Activated T-cell treated with anti-CD3 and anti-CD28 coated beads for 24 hours (primary cell): ENCODE measurements around the gene OTOA.
"Not testable (repeated sequence)": the region's sequence is repeated elsewhere in the genome, so short reads cannot be mapped to it uniquely, and the experiment has no call there.

ENCODE experiments used
- DNase-seq: peaks from one replicate; pipeline ENCODE4 v3.0.0-alpha.2; 2020; ENCODE audit warnings: low read depth

The OTOA gene

DNA sequence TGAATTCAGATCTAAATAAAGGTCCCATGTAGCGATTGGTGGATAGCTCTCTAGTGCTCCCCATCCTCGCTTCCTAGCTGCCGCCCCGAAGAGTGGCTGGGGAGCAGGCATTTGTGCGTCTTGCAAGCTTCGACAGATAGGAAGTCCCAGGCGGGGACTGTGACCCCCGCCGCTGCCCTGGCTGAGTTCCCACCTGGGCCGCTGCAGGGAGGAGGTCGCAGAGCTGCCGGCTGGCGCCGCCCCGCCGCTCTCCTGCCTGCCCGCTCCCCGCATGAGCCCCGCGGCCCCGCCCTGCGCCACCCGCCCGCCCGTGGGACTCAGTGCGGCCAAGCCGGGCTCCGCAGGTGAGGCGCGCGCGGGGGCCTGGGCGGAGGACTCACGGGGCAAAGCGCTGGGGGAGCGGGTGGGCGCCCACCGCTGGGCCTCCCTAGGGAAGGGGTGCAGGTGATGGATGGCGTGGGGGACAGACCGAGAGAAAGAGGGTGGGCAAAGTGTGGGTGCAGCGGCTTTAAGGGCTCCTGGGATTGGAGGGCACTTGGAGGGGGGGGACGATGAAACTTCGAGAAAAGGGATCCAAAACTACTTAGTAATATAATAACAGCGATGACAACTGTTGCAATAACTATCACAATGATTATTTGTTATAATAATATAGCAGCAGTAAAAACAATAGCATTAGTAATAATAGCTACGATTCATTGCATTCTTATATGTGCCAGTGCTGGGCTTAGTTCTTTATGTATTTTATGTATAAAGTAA, at the start of gene OTOA:
Gene OTOA, plus strand, starts transcription at position 80 of the 759 bp plus-strand sequence. CDS start 14,547 bp downstream, outside the sequence.
- DNase-seq, result no peak

DNA sequence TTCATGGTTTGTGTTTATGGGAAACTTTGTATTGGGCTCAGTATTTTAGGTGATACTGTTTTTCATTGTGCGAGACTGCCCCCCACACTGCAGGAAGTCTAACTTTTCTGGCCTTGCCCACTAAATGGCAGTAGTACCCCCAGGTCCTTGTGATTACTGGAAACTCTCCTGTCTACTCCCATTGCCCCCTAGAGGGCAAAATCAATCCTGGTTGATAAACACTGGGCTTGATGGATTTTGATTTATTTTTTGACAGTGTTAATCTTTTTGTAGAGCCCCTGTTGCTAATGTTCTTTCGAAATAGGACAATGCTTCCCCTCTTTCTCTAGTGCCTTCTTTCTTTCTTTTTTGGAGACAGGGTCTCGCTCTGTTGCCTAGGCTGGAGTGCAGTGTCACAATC, 48.9 kb upstream of the OTOA start:
- no peak for DNase-seq

DNA sequence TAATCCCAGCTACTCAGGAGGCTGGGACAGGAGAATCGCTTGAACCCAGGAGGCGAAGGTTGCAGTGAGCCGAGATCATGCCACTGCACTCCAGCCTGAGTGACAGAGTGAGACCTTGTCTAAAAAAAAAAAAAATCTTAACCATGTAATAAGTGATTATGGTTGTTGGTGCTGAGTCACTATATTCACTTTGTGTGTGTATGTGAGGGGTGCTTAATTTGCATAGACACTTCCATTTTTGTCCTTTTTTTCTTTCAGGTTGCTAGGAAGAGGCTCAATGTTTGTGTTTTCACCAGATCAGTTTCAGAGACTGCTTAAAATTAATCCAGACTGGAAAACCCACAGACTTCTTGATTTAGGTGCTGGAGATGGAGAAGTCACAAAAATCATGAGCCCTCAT, 46.2 kb upstream of the OTOA start:
- no peak for DNase-seq

DNA sequence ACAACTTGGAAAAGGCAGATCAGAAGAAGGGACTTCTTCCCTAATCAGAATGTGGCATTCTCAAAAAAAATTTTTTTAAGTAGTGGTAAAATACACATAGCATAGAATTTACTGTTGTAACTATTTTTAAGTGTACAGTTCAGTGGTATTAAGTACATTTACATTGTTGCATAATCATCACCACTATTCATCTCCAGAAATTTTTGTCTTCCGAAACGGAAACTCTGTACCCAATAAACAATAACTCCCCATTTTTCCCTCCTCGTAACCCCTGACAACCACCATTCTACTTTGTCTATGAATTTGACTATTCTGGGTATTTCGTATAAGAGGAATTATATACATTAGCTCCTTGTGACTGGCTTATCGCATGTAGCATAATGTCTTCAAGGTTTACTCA, 45.5 kb upstream of the OTOA start:
- no peak for DNase-seq

DNA sequence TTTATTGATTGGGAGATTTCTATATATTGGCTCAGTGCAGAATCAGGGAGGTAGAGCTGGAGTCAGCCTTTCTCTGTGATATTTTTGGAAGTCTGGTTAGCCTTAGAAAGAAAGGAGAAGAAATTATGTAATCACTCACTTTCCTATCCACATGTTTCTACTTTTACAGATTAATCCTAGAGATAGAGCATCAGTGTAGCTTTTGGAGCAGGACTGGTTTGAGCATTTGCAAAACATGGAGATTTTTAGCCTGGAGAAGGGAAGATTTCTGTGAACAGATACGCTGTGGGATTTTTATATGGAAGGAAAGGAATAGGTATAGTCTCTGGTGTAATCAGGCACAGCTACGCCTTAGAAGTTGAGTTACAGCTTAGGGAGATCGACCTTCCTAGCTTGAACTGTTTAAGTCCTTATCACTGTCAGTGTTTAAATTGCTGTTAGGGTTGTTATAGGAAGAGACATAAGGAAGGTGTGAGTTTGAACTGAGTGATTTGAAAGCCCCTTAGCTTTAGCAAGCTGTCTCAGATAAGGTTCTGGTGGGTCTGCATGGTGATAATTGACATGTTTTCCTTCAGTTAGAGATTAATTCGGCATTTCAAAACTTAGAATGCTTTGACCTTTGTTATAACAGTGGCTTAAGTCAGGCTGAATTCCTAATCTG, 43.9 kb upstream of the OTOA start:
- no peak for DNase-seq

DNA sequence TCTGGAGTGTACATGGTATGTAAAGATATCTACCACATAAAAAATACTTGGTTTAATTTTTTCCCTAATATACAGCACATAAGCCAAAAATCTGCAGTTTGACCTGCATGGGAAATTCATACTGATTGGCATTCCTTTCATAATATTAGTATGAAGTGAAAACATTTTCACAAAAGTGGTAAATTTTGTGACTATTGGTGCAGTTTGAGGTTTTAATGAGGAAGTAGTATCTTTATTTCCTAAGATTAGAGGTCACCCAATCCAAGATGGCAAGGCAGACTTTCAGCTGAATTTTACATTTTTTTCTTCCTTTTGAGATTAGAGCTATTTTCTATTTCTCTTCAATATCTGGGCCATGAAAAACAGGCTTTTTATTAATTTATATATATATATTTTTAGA, 43.2 kb upstream of the OTOA start:
- no peak for DNase-seq

DNA sequence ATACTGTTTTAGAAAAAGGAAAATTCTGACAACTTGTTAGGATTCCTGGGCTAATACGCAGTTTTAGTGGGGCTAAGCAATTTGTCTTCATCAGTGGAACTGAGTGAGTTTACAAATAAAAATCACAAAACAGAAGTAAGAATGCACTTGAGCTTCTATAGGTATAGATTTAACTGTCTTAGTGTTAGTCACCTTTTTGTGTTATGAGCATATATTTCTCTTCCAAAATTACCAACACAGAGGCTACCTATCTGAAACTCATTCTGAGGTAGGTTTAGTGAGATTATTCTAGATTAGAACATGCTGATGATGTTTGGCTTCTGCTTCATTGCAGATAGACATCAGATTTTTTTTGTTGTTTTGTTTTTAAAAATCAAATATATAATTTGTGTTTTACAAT, 41.2 kb upstream of the OTOA start:
- no peak for DNase-seq

DNA sequence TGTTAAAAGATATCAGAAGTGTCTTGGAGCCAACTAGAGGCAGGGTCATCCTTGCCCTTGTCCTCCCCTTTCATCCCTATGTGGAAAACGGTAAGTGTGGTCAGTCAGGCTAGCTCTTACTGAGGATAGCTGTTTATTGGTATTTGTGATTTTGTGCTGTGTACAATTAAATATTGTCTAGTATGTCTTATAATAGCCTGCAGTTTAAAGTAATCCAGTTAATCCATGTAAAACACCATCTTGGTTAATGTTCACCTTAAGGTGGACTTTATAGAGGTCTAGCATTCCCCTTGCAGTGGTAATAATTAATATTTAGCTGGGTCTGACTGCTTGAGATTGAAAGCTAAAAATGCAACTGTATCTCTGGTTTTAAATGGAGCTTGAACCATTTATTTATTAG, 38.7 kb upstream of the OTOA start:
- no peak for DNase-seq

DNA sequence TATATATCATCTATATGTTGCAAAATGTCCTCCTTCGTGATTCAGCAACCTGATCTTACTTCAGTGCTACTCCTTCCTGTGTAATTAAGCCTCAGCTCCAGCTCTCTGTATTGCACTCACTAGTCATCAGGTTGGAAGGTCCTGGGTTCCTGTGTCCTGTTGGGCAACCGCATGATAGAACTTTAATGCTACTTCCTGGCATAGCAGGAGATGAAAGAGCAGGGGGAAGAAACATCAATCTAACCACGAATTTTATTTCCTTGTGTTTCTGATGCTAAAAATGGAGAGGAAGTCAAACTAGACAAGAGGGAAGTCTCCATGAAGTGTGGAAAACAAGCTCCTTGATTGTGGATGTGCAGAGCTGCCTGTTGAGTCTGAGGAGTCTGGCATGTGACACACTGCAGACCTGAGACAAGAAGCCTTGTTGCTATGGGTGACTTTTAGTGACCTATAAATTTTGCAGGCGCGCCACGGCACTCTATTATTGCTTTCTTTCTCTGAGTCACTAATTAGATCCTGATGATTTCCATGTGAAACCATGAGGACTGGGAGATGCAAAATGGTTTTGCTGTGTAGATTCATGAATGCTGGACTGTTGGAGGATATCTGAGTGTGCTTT, 37.0 kb upstream of the OTOA start:
- DNase-seq, result no peak

DNA sequence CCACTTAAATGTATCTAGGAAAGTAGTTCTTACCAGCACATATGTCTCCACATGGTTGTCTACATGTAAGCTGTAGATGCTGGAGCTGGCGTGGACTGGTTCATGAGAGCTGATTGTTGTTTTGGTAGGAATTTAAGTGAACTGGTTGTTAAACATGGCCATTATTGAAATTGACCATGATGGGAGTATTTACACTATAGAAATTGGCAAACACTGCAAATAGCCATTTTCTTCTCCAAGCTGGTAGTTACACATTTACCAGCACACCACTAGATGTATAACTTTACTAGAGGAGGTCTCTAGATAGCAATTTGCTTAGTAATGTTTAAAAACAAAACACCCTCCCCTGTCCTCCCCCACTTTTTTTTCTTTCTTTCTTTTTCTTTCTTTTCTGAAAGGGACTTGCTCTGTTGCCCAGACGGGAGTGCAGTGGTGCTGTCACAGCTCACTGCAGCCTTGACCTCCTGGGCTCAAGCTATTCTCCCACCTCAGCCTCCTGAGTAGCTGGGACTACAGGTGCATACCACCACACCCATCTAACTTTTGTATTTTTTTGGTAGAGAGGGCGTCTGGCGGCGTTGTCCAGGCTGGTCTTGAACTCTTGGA, 35.5 kb upstream of the OTOA start:
- DNase-seq, result no peak

DNA sequence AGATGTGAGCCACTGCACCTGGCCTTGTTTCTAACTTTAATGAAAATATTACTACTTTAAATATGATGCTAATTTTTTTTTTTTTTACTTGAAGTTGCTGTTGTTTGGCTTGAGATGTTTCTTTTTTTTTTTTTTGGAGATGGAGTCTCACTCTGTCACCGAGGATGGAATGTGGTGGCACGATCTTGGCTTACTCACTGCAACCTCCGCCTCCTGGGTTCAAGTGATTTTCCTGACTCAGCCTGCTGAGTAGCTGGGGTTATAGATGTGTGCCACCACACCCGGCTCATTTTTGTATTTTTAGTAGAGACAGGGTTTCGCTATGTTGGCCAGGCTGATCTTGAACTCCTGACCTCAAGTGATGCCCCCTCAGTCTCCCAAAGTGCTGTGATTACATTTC, 35.0 kb upstream of the OTOA start:
- DNase-seq, result no peak

DNA sequence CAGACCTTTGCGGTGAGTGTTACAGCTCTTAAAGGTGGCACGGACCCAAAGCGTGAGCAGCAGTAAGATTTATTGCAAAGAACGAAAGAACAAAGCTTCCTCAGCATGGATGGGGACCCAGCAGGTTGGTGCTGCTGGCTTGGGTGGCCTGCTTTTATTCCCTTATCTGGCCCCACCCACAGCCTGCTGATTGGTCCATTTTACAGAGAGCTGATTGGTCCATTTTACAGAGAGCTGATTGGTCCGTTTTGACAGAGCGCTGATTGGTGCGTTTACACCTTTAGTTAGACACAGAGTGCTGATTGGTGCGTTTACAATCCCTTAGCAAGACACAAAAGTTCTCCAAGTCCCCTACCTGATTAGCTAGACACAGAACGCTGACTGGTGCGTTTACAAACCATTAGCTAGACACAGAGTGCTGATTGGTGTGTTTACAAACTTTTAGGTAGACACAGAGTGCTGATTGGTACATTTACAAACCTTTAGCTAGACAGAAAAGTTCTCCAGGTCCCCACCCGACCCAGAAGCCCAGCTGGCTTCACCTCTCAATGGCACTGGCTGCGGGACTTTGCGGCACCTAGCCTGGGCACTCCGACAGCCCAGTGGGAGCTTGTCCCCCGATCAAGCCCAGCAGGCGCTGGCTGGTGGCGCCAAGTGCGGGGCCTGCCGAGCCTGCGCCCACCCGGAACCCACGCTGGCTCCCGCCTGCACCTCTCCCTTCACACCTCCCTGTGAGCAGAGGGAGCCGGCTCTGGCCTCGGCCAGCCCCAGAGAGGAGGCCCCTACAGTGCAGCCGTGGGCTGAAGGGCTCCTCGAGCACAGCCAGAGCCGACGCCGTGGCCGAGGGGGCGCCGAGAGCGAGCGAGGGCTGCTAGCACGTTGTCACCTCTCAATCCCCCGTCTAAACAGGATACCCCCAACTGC, 33.9 kb upstream of the OTOA start:
- DNase-seq, result not testable (repeated sequence)

DNA sequence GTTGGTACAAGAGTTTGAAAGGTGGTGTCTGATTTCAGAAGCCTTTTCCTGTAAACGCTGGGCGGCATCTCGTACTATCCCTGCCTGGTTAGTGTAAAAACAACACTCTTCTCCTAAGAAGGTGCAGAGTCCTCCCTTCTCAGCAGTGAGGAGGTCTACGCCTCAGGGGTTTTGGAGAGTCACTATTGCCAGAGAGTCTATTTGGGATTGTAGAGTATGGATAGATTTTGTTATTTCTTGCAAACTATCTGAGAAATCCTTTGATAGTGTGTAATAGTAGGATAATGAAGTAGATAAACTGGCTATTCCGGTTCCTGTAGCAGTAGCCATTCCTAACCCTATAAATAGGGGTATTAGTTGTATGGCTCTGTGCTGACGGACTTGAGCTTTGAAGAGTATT, 32.9 kb upstream of the OTOA start:
- not testable (repeated sequence) for DNase-seq

DNA sequence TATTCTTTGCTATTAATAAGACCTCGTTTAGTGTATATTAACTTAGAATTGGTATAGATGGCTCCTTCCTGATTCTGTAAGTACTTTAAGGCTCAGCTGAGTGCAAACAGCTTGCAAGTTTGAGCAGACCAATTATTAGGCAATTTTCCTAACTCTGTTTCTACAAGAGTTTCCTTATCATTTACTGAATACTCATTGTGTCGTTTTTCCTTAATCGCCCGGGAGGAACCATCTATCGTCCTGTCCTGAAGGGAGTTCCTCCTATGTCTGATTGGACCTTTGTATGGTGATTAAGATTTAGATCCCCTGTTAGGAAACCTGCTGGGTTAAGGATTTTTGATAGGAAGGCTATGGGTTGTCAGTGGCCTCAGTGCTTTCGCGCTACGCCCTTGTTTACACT, 32.4 kb upstream of the OTOA start:
- DNase-seq, result not testable (repeated sequence)

DNA sequence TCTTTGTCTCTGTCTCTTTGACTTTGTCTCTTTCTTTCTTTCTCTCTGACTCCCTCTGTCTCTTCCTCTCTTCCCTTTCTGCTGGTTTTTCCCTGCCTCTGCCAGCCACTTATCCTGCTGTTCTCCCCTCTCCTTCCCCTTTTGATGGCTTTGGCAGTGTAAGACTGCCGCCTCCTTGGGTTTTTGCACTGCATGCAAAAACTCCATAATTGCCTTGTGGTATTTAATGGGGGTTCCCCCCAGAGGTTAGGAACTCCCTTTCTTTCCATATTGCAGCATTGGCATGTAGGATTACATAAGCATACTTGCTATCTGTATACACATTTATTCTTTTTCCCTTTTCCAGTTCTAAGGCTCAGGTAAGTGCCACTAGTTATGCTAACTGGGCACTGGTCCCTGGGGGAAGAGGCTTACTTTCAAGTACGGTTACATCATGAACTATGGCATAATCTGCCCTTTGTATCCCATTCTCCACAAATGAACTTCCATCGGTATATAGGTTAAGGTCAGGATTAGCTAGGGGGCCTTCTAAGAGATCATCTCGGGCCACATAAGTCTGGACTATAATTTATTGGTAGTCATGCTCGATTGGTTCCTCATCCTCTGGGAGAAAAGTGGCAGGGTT, 31.7 kb upstream of the OTOA start:
- not testable (repeated sequence) for DNase-seq

DNA sequence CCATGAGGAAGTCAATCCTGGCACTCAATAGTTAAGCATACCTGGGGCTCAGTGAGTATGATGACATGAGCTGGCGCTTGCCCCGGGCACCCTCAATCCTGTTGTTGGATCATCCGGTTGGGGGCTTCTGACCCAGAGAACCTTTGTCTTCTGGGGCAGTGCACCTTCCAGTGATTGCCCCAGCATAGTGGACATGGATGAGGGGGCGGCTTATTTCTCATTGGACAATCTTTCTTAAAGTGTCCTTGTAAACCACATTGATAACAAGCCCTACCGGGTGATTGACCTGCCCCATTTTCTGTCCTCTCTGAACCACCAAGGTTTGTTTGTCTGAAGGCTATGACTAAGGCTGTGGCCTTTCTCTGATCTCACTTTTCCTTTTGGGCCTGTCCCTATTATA, 29.6 kb upstream of the OTOA start:
- DNase-seq, result no peak

DNA sequence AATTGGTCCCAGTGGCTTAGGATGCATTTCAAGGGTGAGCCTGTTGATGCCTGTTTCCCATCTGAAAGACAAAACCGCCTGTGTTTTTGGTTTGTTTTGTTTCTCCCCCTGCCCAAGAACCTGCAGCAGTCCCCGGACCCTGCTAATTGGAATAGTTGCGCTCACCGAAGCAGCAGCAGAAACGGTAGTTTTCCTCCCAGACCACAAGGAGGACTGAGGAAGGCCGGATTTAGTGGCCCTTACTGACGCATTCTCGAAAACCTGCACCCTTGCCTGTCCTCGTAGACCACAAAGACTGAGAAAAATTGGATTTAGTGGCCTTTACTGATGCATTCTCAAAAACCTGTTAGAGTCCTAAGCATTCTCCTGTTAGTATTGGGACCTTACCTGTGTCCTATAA, 28.1 kb upstream of the OTOA start:
- DNase-seq, result not testable (repeated sequence)

DNA sequence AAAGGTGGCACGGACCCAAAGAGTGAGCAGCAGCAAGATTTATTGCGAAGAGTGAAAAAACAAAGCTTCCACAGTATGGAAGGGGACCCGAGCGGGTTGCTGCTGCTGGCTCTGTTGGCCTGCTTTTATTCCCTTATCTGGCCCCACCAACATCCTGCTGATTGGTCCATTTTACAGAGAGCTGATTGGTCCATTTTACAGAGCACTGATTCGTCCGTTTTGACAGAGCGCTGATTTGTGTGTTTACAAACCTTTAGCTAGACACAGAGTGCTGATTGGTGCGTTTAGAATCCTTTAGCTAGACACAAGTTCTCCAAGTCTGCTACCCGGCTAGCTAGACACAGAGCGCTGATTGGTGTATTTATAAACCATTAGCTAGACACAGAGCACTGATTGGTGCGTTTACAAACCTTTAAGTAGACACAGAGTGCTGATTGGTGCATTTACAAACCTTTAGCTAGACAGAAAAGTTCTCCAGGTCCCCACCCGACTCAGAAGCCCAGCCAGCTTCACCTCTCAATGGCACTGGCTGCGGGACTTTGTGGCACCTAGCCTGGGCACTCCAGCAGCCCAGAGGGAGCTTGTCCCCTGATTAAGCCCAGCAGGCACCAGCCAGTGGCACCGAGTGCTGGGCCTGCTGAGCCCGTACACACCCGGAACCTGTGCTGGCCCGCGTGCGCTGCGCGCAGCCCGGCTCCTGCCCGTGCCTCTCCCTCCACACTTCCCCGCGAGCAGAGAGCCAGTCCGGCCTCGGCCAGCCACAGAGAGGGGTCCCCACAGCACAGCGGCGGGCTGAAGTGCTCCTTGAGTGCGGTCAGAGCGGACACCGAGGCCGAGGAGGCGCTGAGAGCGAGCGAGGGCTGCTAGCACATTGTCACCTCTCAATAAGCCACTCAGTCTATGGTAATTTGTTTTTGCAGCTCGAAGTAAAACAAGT, 26.5 kb upstream of the OTOA start:
- no peak for DNase-seq

DNA sequence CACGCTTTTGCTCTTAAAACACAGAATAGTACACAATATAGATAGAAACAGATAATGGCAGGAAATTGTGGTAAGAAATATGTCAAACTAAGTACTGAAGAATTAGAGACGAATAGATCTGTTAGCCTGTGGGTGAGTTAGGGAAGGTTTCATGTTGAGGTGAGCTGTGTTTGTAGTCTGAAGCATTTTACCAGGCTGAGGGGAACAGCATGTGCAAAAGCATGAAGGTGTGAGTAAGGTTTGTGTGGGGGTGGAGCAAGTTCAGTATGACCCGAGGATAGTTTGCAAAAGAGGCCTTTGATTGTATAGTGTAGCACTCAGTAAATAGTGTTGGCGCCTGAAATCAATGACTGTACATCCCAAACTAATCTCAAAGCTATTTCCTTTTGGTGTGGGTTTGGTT, 25.2 kb upstream of the OTOA start:
- no peak for DNase-seq

DNA sequence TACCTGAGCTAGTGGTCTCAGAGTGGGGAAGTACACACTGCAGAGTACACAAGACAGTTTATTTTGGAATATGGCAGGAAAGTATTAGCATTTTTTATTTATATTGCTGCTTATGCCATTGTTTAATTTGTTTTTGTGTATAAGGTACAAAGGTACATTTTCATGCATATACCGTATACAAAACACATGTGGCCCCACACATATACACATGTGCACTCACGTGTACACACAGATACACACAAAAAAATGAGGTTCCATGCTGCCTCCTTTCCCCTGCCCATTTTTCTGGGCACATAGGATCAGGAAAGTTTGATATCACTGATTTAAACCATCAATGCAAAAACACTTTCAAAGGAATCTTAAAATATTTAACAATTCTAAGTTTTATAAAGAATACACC, 24.3 kb upstream of the OTOA start:
- DNase-seq, result no peak
